Ishikawa (cell line): ENCODE data around the gene SLC23A2.

ENCODE experiments used
- CEBPB ChIP-seq: IDR thresholded peaks from 2 replicates; pipeline ENCODE4 v1.6.1; 2012
- CREB1 ChIP-seq: IDR thresholded peaks from 2 replicates; pipeline ENCODE4 v1.6.1; 2012; ENCODE audit warnings: low read depth
- EGR1 ChIP-seq: IDR thresholded peaks from 2 replicates; pipeline ENCODE4 v1.6.1; 2012
- EP300 ChIP-seq: IDR thresholded peaks from 2 replicates; pipeline ENCODE4 v1.6.1; 2012; ENCODE audit warnings: borderline replicate concordance
- FOXM1 ChIP-seq: IDR thresholded peaks from 2 replicates; pipeline ENCODE4 v1.6.1; 2012; ENCODE audit warnings: low read depth, borderline replicate concordance
- NFIC ChIP-seq: IDR thresholded peaks from 2 replicates; pipeline ENCODE4 v1.6.1; 2012
- RAD21 ChIP-seq: IDR thresholded peaks from 2 replicates; pipeline ENCODE4 v1.6.1; 2012; ENCODE audit warnings: low read depth
- TAF1 ChIP-seq: IDR thresholded peaks from 2 replicates; pipeline ENCODE4 v1.6.1; 2012; ENCODE audit warnings: low read depth, mild to moderate bottlenecking
- TCF12 ChIP-seq: IDR thresholded peaks from 2 replicates; pipeline ENCODE4 v1.6.1; 2012; ENCODE audit warnings: low read depth
- TEAD4 ChIP-seq: IDR thresholded peaks from 2 replicates; pipeline ENCODE4 v1.6.1; 2012
- YY1 ChIP-seq: IDR thresholded peaks from 2 replicates; pipeline ENCODE4 v1.6.1; 2012; ENCODE audit warnings: low read depth
- ZBTB7A ChIP-seq: IDR thresholded peaks from 2 replicates; pipeline ENCODE4 v1.6.1; 2012; ENCODE audit warnings: low read depth
- TF ChIP-seq, protein P1 (sequence below): IDR thresholded peaks from 2 replicates; pipeline ENCODE4 v1.6.1; 2012
- TF ChIP-seq, protein P2 (sequence below): IDR thresholded peaks from 2 replicates; pipeline ENCODE4 v1.6.1; 2012
- TF ChIP-seq, protein P3 (sequence below): IDR thresholded peaks from 2 replicates; pipeline ENCODE4 v1.6.1; 2012; ENCODE audit warnings: low read depth, mild to moderate bottlenecking

The SLC23A2 gene

GRCh38 chr20:4813076-4813862 lies 188.0 kb downstream of the SLC23A2 start:
- no peak for TF ChIP-seq TCF12
- TF ChIP-seq TEAD4 = no peak
- TF ChIP-seq TAF1 = peak; percentile 31; the same call in 1 of the 2 replicates
- no peak for TF ChIP-seq RAD21
- TF ChIP-seq YY1 = no peak
- TF ChIP-seq, protein P1, sequence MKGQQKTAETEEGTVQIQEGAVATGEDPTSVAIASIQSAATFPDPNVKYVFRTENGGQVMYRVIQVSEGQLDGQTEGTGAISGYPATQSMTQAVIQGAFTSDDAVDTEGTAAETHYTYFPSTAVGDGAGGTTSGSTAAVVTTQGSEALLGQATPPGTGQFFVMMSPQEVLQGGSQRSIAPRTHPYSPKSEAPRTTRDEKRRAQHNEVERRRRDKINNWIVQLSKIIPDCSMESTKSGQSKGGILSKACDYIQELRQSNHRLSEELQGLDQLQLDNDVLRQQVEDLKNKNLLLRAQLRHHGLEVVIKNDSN = no peak
- no peak for TF ChIP-seq CEBPB
- no peak for TF ChIP-seq FOXM1
- no peak for TF ChIP-seq CREB1
- TF ChIP-seq, protein P2, sequence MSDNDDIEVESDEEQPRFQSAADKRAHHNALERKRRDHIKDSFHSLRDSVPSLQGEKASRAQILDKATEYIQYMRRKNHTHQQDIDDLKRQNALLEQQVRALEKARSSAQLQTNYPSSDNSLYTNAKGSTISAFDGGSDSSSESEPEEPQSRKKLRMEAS = peak; percentile 47; the same call in 1 of the 2 replicates
- no peak for TF ChIP-seq ZBTB7A
- TF ChIP-seq EP300 = no peak
- TF ChIP-seq, protein P3, sequence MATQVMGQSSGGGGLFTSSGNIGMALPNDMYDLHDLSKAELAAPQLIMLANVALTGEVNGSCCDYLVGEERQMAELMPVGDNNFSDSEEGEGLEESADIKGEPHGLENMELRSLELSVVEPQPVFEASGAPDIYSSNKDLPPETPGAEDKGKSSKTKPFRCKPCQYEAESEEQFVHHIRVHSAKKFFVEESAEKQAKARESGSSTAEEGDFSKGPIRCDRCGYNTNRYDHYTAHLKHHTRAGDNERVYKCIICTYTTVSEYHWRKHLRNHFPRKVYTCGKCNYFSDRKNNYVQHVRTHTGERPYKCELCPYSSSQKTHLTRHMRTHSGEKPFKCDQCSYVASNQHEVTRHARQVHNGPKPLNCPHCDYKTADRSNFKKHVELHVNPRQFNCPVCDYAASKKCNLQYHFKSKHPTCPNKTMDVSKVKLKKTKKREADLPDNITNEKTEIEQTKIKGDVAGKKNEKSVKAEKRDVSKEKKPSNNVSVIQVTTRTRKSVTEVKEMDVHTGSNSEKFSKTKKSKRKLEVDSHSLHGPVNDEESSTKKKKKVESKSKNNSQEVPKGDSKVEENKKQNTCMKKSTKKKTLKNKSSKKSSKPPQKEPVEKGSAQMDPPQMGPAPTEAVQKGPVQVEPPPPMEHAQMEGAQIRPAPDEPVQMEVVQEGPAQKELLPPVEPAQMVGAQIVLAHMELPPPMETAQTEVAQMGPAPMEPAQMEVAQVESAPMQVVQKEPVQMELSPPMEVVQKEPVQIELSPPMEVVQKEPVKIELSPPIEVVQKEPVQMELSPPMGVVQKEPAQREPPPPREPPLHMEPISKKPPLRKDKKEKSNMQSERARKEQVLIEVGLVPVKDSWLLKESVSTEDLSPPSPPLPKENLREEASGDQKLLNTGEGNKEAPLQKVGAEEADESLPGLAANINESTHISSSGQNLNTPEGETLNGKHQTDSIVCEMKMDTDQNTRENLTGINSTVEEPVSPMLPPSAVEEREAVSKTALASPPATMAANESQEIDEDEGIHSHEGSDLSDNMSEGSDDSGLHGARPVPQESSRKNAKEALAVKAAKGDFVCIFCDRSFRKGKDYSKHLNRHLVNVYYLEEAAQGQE = peak; percentile 31; the same call in 1 of the 2 replicates
- peak; percentile 76 for TF ChIP-seq EGR1
- no peak for TF ChIP-seq NFIC

GRCh38 chr20:4812641-4813075 lies 188.7 kb downstream of the SLC23A2 start:
- no peak for TF ChIP-seq NFIC
- TF ChIP-seq, protein P1 = no peak
- TF ChIP-seq TCF12 = no peak
- TF ChIP-seq RAD21 = no peak
- TF ChIP-seq TEAD4 = no peak
- no peak for TF ChIP-seq CREB1

- TF ChIP-seq, protein P2 = no peak
Observed at GRCh38 chr20:4812216-4812615, 189.1 kb downstream of the SLC23A2 start.

DNA sequence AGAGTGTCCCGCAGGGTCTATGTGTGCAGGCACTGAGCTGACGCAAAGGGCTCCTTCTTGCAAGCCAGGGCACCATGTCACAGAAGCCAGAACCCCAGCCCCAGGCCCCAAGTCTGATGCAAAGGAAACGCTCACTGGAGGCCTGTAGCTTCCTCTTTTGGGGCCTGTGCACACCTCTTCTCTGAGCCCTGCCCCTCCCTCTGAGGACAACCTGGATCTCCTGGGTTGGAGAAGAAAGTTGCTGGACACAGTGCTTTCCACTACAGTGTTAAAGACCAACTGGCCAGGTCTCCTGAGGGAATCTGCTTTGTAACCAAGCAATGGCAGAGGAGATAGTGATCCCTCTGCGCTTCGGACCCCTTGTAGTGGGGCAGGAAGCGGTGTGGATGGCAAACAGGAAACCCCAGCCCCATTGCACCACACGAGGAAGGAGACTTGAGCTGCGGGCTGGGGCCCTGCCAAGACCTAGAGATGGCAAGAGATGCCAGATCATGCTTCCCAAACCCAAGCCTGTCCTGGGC lies 189.6 kb downstream of the SLC23A2 start:
- TF ChIP-seq YY1 (no peak), NFIC (no peak)
- TF ChIP-seq, protein P3 = no peak

DNA sequence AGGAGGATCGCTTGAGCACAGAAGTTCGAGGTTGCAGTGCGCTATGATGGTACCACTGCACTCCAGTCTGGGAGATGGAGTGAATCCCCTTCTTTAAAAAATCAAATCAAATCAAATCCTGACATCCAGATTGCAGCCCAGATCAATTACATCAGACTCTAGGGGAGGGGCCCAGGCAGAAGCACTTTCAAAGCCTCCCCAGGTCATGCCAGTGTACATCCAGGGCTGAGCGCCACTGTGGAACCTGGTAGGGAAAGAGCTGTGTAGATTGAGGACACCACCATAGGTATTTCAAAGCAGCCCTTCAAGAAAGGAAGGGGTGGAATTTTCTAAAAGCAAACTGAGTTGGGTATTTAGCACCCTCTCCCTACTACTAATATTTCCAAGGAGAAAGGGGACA lies 190.1 kb downstream of the SLC23A2 start:
- TF ChIP-seq TCF12 = no peak

GRCh38 chr20:4810426-4811019 lies 190.8 kb downstream of the SLC23A2 start:
- TF ChIP-seq, protein P3 = no peak
- TF ChIP-seq TAF1 (no peak), CEBPB (no peak), ZBTB7A (no peak), RAD21 (no peak), TEAD4 (no peak), CREB1 (no peak), YY1 (no peak), NFIC (no peak)
- TF ChIP-seq, protein P1 = no peak
